ENCODE results near the gene GPX6. TPM values are rescaled to one million over a fixed set of nuclear protein-coding genes. Genes with fewer than 3 reads are reported as not detected.

GPX6 gene
- total RNA-seq, 1 donor from 2014 or later: not detected

DNA sequence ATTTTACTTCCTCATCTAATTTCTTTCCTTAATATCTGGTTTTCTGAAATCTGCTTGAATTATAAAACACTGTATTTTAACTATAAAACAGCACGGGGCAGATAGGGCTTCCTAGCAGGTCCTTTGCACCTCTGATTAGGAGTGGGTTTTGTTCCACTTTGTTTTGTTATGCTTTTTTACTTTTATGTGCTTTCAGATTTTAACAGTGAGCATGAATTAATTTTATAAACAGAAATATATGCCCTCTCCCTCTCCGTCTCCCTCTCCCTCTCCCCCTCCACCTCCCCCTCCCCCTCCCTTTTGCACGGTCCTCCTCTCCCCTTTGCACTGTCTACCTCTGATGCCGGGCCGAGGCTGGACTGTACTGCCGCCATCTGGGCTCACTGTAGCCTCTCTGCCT, 14.3 kb downstream of the GPX6 start:
- Histone ChIP-seq H3K36me3 (no peaks in the 10 kb centered on the region), H3K4me3 (no peak overlapping the region), H3K9me3 (no peaks in the 10 kb centered on the region), H3K27me3 (no peaks in the 10 kb centered on the region), H3K27ac (no peak overlapping the region), H3K4me1 (no peaks in the 10 kb centered on the region)
- intact Hi-C loops (cut with DNase I): no loop called here
- DNase-seq: no peak
- no peak for ATAC-seq
- TF ChIP-seq, protein P1, sequence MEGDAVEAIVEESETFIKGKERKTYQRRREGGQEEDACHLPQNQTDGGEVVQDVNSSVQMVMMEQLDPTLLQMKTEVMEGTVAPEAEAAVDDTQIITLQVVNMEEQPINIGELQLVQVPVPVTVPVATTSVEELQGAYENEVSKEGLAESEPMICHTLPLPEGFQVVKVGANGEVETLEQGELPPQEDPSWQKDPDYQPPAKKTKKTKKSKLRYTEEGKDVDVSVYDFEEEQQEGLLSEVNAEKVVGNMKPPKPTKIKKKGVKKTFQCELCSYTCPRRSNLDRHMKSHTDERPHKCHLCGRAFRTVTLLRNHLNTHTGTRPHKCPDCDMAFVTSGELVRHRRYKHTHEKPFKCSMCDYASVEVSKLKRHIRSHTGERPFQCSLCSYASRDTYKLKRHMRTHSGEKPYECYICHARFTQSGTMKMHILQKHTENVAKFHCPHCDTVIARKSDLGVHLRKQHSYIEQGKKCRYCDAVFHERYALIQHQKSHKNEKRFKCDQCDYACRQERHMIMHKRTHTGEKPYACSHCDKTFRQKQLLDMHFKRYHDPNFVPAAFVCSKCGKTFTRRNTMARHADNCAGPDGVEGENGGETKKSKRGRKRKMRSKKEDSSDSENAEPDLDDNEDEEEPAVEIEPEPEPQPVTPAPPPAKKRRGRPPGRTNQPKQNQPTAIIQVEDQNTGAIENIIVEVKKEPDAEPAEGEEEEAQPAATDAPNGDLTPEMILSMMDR (IDR thresholded peaks at IDR 0.05): no peak

DNA sequence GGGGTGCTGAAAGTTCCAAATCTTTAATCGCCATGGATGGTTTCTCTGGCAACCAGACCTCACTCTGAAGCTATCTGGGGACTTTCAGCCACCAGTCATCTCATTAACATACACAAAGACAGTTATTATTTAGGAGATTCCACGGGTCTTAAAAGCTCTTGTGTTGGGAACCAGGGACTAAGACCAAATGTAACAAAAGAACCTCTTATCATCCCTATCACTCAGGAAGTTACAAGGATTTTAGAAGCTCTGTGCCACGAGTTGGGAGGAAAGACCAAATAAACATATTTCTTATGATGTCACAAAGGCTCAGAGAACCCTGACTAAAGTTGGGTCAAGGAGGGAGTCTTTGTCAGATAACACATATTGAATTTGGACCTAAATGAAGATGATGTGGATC, 17.7 kb downstream of the GPX6 start:
- TF ChIP-seq, protein P1 (IDR thresholded peaks at IDR 0.05): no peak
- Histone ChIP-seq H3K27me3 (no peaks in the 10 kb centered on the region), H3K4me3 (no peak overlapping the region), H3K27ac (no peak overlapping the region), H3K9me3 (no peaks in the 10 kb centered on the region), H3K4me1 (no peaks in the 10 kb centered on the region), H3K36me3 (no peaks in the 10 kb centered on the region)
- DNase-seq: no peak
- no peak for ATAC-seq
- intact Hi-C loops (cut with DNase I): no loop called here

DNA sequence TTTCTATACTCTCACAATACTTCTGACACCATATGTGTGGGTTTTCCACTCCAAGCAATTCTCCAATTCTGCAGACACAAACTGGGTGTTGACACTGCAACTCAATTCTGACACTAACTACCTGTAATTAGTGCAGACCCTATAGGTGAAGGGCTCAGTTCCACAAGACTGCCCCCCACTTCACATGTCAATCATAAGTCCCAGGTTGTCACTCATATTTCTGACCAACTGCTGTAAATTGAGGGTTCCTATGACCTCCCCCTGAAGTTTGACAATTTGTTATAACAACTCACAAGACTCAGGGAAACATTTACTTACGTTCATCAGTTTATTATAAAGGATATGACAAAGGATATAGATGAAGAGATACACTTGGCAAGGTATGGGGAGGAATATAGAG, 18.3 kb downstream of the GPX6 start:
- no peak overlapping the region for H3K27ac ChIP-seq
- H3K9me3 ChIP-seq: no peaks in the 10 kb centered on the region
- no peaks in the 10 kb centered on the region for H3K27me3 ChIP-seq
- no peaks in the 10 kb centered on the region for H3K4me1 ChIP-seq
- DNase-seq: no peak
- H3K36me3 ChIP-seq: no peaks in the 10 kb centered on the region
- H3K4me3 ChIP-seq: no peak overlapping the region
- intact Hi-C loops (cut with DNase I): no loop called here
- no peak for ATAC-seq
- TF ChIP-seq, protein P1 (IDR thresholded peaks at IDR 0.05): no peak

DNA sequence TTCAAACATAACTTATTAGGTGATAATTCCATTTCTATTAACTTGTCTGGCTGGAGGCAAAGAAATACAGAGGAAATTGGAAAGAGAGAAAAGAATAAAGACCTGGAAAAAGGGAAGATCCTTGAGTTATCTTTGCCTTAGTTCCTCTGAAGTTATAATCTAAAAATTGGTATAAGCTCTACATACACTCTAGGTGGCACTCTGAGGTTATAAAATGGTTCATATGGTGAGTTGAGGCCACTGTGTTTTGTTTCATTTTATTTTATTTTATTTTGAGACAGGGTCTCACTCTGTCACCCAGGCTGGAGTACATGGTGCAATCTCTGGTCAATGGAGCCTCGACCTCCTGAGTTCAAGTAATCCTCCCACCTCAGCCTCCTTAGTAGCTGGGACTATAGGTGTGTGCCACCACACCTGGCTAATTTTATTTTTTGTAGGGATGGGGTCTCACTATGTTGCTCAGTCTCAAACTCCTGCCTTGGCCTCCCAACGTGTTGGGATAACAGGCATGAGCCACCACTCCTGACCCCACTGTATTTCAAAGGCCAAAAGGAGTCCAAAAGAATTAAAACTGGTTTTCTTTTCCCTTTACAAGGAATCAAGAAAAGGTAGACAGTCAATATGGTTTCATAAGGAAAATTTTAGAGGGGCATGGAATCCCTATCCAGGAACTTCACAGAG, 19.4 kb downstream of the GPX6 start:
- TF ChIP-seq, protein P1 (IDR thresholded peaks at IDR 0.05): no peak
- Histone ChIP-seq H3K27ac (no peak overlapping the region), H3K4me1 (no peaks in the 10 kb centered on the region), H3K9me3 (no peaks in the 10 kb centered on the region), H3K27me3 (peaks cover under 1% of the 10 kb centered on the region), H3K4me3 (no peak overlapping the region), H3K36me3 (no peaks in the 10 kb centered on the region)
- ATAC-seq (no peak), DNase-seq (no peak)
- intact Hi-C loops (cut with DNase I): no loop called here

DNA sequence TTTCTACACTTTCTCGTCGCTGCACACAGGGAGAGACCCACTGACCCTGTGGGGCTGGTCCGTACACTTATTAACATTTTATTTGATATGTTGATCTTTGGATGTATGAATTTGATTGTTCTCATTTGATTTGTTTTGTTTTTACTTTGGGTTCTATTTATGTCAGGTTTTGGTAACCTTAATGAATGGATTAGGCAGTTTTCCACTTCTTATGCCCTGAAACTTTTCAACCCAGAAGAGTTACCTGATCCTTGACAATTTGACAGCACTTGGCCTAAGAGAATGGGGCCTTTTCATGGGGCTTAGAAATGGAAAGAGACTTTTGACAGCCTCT, 23.6 kb downstream of the GPX6 start:
- H3K4me3 ChIP-seq: no peak overlapping the region
- peaks cover 12% of the 10 kb centered on the region for H3K27me3 ChIP-seq
- no peak overlapping the region for H3K27ac ChIP-seq
- no peaks in the 10 kb centered on the region for H3K36me3 ChIP-seq
- intact Hi-C loops (cut with DNase I): no loop called here
- TF ChIP-seq, protein P1 (IDR thresholded peaks at IDR 0.05): no peak
- ATAC-seq (no peak), DNase-seq (no peak)
- H3K4me1 ChIP-seq: no peaks in the 10 kb centered on the region
- no peaks in the 10 kb centered on the region for H3K9me3 ChIP-seq

Data from upper lobe of right lung (tissue), 1 donor.